Suprapubic skin (tissue), 4 donors: Measurements from ENCODE around the gene PCDHGB2. TPM values are rescaled to one million over a fixed set of nuclear protein-coding genes. Genes with fewer than 3 reads are reported as not detected.
"Not testable (repeated sequence)": the region's sequence is repeated elsewhere in the genome, so short reads cannot be mapped to it uniquely, and the experiment has no call there.

Source experiments
- DNase-seq, 2 donors: peaks; one replicate each; pipeline ENCODE4 v3.0.0-alpha.2; 2019; ENCODE audit warnings: low spot score in 2 of 2
- H3K27ac ChIP-seq: fragments of 200-600 bp; sonication (generic); one replicate; pipeline ENCODE4 v1.5.1; 2019
- H3K27me3 ChIP-seq: fragments of 200-600 bp; sonication (generic); one replicate; pipeline ENCODE4 v1.5.1; 2019
- H3K36me3 ChIP-seq: fragments of 200-600 bp; sonication (generic); one replicate; pipeline ENCODE4 v1.5.1; 2019
- H3K4me1 ChIP-seq: fragments of 200-600 bp; sonication (generic); one replicate; pipeline ENCODE4 v1.5.1; 2019
- H3K4me3 ChIP-seq: fragments of 200-600 bp; sonication (generic); one replicate; pipeline ENCODE4 v1.5.1; 2019; ENCODE audit warnings: mild to moderate bottlenecking
- H3K9me3 ChIP-seq: fragments of 200-600 bp; sonication (generic); one replicate; pipeline ENCODE4 v1.5.1; 2019
- CTCF ChIP-seq, 2 donors: fragments of 200-600 bp in 1 of 2; fragments of 450-650 bp in 1 of 2; sonication (generic) in 1 of 2; IDR thresholded peaks; one replicate each; pipeline ENCODE4 v1.5.1; 2016 to 2019; ENCODE audit warnings: antibody characterized with exemption in 2 of 2, mild to moderate bottlenecking in 1 of 2, moderate library complexity in 1 of 2
- EP300 ChIP-seq: sonication (generic); formaldehyde crosslinking; IDR thresholded peaks from one replicate; pipeline ENCODE4 v1.6.1; 2017; ENCODE audit warnings: antibody characterized with exemption
- POLR2A ChIP-seq, 2 donors: fragments of 450-650 bp; IDR thresholded peaks; one replicate each; pipeline ENCODE4 v1.6.1; 2017; ENCODE audit warnings: antibody characterized with exemption in 2 of 2, mild to moderate bottlenecking in 2 of 2, moderate library complexity in 2 of 2
- POLR2AphosphoS5 ChIP-seq, 3 donors: sonication (generic); formaldehyde crosslinking; IDR thresholded peaks; one replicate each; pipeline ENCODE4 v1.6.1; 2017; ENCODE audit warnings: antibody characterized with exemption in 3 of 3
- WGBS: methylation state at CpG from one replicate; pipeline ENCODE4 v1.1.5; 2018; 5-methylcytosine and 5-hydroxymethylcytosine counted together
- total RNA-seq, 4 donors: library from RNA; depleted of rRNA; stranded (reverse); fragments of >200 nt; gene quantifications; one replicate each; pipeline ENCODE4 v1.1.0, GENCODE V29; 2016

Gene PCDHGB2
- total RNA-seq, 4 donors from 2014 or later = 2.6 to 6.5 (median 3.8) TPM

DNA sequence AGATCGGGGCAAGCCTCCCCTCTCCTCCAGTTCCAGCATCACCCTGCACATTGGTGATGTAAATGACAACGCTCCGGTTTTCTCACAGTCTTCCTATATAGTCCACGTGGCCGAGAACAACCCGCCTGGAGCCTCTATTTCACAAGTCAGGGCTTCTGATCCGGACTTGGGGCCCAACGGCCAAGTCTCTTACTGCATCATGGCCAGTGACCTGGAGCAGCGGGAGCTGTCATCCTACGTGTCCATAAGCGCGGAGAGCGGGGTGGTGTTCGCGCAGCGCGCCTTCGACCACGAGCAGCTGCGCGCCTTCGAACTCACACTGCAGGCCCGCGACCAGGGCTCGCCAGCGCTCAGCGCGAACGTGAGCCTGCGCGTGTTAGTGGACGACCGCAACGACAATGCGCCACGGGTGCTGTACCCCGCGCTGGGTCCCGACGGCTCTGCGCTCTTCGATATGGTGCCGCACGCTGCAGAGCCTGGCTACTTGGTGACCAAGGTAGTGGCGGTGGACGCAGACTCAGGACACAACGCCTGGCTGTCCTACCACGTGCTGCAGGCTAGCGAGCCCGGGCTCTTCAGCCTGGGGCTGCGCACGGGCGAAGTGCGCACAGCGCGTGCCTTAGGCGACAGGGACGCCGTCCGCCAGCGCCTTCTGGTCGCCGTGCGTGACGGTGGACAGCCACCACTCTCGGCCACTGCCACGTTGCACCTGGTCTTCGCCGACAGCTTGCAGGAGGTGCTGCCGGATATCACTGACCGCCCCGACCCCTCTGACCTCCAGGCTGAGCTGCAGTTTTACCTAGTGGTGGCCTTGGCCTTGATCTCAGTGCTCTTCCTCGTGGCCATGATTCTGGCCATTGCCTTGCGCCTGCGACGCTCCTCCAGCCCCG, 29.6 kb downstream of the PCDHGB2 start:
- H3K27me3 ChIP-seq = peaks cover 9% of the 10 kb centered on the region
- TF ChIP-seq EP300 (no peak), CTCF (IDR thresholded peaks at IDR 0.05) (no peak), POLR2A (IDR thresholded peaks at IDR 0.05) (no peak), POLR2AphosphoS5 (IDR thresholded peaks at IDR 0.05) (no peak)
- H3K4me1 ChIP-seq = no peaks in the 10 kb centered on the region
- 38% methylated on average over 46 of the region's 77 CpGs for WGBS
- no peak for DNase-seq
- no peak overlapping the region for H3K27ac ChIP-seq
- no peaks in the 10 kb centered on the region for H3K36me3 ChIP-seq
- H3K9me3 ChIP-seq = peaks cover 73% of the 10 kb centered on the region
- no peak overlapping the region for H3K4me3 ChIP-seq

- Histone ChIP-seq H3K4me1 (no peaks in the 10 kb centered on the region), H3K27me3 (peaks cover 9% of the 10 kb centered on the region), H3K36me3 (no peaks in the 10 kb centered on the region), H3K4me3 (no peak within 1 kb of the TSS), H3K9me3 (peaks cover 73% of the 10 kb centered on the region), H3K27ac (no peak within 1 kb of the TSS)
- 40% methylated on average over 28 of the region's 38 CpGs for WGBS
- no peak for DNase-seq
- TF ChIP-seq EP300 = no peak
- TF ChIP-seq POLR2AphosphoS5 (IDR thresholded peaks at IDR 0.05) = no peak
- no peak for TF ChIP-seq POLR2A (IDR thresholded peaks at IDR 0.05)
- TF ChIP-seq CTCF (IDR thresholded peaks at IDR 0.05) = no peak
These were observed 32.8 kb downstream of the PCDHGB2 start, which contains the start of gene PCDHGA8 for GRCh38 chr5:141392429-141393198. Gene PCDHGA8 (plus strand): TSS chr5:141392633. CDS start chr5:141392814, 181 bp downstream.

DNA sequence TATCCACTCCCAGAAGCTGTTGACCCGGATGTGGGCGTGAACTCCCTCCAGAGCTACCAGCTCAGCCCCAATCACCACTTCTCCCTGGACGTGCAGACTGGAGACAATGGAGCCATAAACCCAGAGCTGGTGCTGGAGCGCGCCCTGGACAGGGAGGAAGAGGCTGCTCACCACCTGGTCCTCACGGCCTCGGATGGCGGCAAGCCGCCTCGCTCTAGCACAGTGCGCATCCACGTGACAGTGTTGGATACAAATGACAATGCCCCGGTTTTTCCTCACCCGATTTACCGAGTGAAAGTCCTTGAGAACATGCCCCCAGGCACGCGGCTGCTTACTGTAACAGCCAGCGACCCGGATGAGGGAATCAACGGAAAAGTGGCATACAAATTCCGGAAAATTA, 33.5 kb downstream of the PCDHGB2 start:
- H3K27me3 ChIP-seq = peaks cover 9% of the 10 kb centered on the region
- WGBS = 28% methylated on average over 19 of the region's 21 CpGs
- H3K9me3 ChIP-seq = peaks cover 73% of the 10 kb centered on the region
- no peaks in the 10 kb centered on the region for H3K4me1 ChIP-seq
- no peaks in the 10 kb centered on the region for H3K36me3 ChIP-seq
- TF ChIP-seq CTCF (IDR thresholded peaks at IDR 0.05) (no peak), POLR2AphosphoS5 (IDR thresholded peaks at IDR 0.05) (no peak), POLR2A (IDR thresholded peaks at IDR 0.05) (no peak), EP300 (no peak)
- DNase-seq = no peak
- no peak overlapping the region for H3K27ac ChIP-seq
- no peak overlapping the region for H3K4me3 ChIP-seq

DNA sequence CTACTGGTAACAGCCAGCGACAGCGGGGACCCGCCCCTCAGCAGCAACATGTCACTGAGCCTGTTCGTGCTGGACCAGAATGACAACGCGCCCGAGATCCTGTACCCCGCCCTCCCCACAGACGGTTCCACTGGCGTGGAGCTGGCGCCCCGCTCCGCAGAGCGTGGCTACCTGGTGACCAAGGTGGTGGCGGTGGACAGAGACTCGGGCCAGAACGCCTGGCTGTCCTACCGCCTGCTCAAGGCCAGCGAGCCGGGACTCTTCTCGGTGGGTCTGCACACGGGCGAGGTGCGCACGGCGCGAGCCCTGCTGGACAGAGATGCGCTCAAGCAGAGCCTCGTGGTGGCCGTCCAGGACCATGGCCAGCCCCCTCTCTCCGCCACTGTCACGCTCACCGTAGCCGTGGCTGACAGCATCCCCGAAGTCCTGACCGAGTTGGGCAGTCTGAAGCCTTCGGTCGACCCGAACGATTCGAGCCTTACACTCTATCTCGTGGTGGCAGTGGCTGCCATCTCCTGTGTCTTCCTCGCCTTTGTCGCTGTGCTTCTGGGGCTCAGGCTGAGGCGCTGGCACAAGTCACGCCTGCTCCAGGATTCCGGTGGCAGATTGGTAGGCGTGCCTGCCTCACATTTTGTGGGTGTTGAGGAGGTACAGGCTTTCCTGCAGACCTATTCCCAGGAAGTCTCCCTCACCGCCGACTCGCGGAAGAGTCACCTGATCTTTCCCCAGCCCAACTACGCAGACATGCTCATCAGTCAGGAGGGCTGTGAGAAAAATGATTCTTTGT, 34.8 kb downstream of the PCDHGB2 start:
- not testable (repeated sequence) for H3K36me3 ChIP-seq, H3K27ac ChIP-seq, H3K4me1 ChIP-seq, H3K4me3 ChIP-seq, DNase-seq
- WGBS = 32% methylated on average over 29 of the region's 53 CpGs
- Histone ChIP-seq H3K27me3 (peaks cover 13% of the 10 kb centered on the region), H3K9me3 (peaks cover 71% of the 10 kb centered on the region)

DNA sequence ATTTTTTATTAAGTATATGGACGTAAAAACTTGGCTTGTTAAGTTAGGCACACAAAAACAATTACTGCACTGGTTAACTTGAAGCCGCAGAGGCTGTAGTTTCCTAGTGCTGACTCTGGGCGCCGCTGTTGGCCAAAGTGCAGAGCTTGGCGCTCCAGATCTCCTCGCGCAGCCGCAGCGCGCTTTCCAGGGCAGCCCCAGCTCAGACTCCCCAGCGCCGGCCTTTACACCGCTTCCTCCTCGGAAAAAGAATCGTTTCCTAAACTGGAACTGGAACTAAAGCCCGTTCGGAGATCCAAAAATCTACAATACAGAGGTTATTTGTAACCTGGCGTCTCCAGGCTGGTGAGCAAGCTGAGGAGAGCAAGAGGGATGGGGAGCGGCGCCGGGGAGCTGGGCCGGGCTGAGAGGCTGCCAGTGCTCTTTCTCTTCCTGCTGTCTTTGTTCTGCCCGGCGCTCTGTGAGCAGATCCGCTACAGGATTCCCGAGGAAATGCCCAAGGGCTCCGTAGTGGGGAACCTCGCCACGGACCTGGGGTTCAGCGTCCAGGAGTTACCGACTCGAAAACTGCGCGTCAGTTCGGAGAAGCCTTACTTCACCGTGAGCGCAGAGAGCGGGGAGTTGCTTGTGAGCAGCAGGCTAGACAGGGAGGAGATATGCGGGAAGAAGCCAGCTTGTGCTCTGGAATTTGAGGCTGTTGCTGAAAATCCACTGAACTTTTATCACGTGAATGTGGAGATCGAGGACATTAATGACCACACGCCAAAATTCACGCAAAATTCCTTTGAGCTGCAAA, 38.2 kb downstream of the PCDHGB2 start, which contains the start of gene PCDHGB5:
TSS of gene PCDHGB5 (plus strand) at position 192 of the 796 bp plus-strand sequence. CDS start at position 373, 181 bp downstream.
- peak within 1 kb of the TSS; percentile 20 for H3K4me3 ChIP-seq
- TF ChIP-seq CTCF (IDR thresholded peaks at IDR 0.05) = peak; percentile 25 to 42
- DNase-seq, H3K36me3 ChIP-seq, H3K27ac ChIP-seq, H3K4me1 ChIP-seq, H3K27me3 ChIP-seq: not testable (repeated sequence)
- peaks cover 65% of the 10 kb centered on the region for H3K9me3 ChIP-seq
- 7% methylated on average over 25 of the region's 43 CpGs for WGBS
